ENCODE measurements around the gene DDX5. TPM values are rescaled to one million over a fixed set of nuclear protein-coding genes. Genes with fewer than 3 reads are reported as not detected.

The DDX5 gene
- total RNA-seq, 1 donor from 2014 or later: 925 TPM

DNA sequence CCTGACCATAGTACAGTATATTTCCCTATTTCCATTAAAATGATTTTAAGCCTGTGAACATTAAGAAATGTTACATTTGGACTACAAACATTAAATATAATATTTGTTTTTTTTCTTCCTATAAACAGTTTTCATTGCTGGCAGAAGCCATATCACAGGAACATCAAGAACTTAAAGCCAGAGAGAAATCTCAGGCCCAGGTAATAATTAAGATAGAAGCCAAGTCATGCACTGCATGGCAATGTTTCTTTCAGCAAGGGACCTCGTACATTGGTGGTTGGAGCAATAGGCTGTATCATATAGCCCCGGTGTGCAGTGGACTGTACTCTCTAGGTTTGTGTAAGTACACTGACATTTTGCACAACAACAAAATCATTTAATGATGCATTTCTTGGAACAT is 30.8 kb upstream of the DDX5 start:
- H3K36me3 Mint-ChIP-seq: peaks cover 37% of the 10 kb centered on the region
- TF ChIP-seq, protein P1, sequence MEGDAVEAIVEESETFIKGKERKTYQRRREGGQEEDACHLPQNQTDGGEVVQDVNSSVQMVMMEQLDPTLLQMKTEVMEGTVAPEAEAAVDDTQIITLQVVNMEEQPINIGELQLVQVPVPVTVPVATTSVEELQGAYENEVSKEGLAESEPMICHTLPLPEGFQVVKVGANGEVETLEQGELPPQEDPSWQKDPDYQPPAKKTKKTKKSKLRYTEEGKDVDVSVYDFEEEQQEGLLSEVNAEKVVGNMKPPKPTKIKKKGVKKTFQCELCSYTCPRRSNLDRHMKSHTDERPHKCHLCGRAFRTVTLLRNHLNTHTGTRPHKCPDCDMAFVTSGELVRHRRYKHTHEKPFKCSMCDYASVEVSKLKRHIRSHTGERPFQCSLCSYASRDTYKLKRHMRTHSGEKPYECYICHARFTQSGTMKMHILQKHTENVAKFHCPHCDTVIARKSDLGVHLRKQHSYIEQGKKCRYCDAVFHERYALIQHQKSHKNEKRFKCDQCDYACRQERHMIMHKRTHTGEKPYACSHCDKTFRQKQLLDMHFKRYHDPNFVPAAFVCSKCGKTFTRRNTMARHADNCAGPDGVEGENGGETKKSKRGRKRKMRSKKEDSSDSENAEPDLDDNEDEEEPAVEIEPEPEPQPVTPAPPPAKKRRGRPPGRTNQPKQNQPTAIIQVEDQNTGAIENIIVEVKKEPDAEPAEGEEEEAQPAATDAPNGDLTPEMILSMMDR (IDR thresholded peaks at IDR 0.05; ENCODE audit: unreplicated experiment): no peak
- H3K4me3 Mint-ChIP-seq: no peak overlapping the region
- H3K9me3 Mint-ChIP-seq: no peaks in the 10 kb centered on the region
- H3K27me3 Mint-ChIP-seq (ENCODE audit: low read depth): no peaks in the 10 kb centered on the region
- H3K4me1 Mint-ChIP-seq: no peaks in the 10 kb centered on the region
- H3K27ac Mint-ChIP-seq: no peak overlapping the region
- DNase-seq (ENCODE audit: low spot score in 2 of 2, unreplicated experiment in 2 of 2): no peak

DNA sequence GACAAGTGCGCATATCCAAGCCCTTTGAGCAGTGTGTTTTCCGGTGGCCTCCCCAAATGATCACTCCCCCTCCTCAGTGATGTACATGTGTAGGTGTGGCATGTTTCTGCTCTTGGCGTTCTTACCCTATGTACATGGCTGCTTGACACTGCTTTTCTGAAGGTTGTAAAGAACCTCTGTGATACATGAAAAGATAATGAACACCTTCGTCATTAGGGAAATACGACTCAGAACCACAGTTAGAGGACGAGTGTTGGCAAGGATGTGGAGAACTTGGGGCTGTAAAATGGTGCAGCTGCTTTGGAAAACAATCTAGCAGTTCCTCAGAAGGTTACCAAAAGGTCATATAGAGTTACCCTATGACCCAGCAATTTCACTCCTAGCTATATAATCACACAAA is 29.3 kb upstream of the DDX5 start:
- Mint-ChIP-seq H3K27me3 (ENCODE audit: low read depth) (no peaks in the 10 kb centered on the region), H3K36me3 (peaks cover 44% of the 10 kb centered on the region), H3K27ac (no peak overlapping the region), H3K9me3 (no peaks in the 10 kb centered on the region), H3K4me1 (no peaks in the 10 kb centered on the region), H3K4me3 (no peak overlapping the region)
- DNase-seq (ENCODE audit: low spot score in 2 of 2, unreplicated experiment in 2 of 2): no peak
- TF ChIP-seq, protein P1 (IDR thresholded peaks at IDR 0.05; ENCODE audit: unreplicated experiment): no peak

DNA sequence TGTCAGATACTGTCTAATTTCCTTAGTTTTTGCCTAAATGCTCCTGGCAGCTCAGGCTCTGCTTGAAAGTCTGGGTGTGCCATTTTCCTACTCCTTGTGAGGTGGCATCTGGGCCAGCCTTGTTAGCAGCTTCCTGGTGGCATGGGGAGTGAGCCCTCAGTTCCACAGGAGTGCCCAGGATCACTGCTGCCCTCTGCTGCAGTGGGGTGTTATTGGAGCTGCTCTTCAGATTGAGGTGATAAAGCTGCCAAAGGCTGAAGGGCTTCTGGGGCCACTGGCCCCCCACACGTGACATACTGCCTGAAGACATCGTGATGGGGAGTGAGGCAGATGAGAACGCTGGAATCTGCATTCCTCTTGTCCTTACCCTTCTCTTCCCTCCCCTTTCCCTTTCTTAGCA is 28.1 kb upstream of the DDX5 start:
- no peaks in the 10 kb centered on the region for H3K9me3 Mint-ChIP-seq
- H3K4me1 Mint-ChIP-seq: no peaks in the 10 kb centered on the region
- no peak overlapping the region for H3K4me3 Mint-ChIP-seq
- peaks cover 51% of the 10 kb centered on the region for H3K36me3 Mint-ChIP-seq
- no peak for DNase-seq (ENCODE audit: low spot score in 2 of 2, unreplicated experiment in 2 of 2)
- H3K27ac Mint-ChIP-seq: no peak overlapping the region
- TF ChIP-seq, protein P1 (IDR thresholded peaks at IDR 0.05; ENCODE audit: unreplicated experiment): no peak
- no peaks in the 10 kb centered on the region for H3K27me3 Mint-ChIP-seq (ENCODE audit: low read depth)

DNA sequence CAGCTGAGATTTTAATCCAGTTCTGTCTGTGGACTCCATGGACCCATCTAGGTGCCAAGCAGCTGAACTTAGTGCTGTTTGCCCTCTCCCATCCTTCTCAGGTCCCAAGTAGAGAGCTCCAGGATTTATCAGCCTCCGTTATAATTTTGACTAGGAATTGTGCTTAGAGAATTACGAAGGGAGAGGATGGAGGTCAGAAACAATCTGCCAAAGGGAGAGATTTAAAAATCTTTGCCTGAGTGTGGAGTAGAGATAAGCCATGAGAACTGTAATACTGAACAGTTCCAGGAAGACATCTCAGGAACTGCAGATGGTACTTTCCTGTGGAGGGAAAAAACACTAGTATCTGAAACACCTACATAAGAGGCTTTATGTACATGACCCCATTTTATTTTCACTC is 27.7 kb upstream of the DDX5 start:
- Mint-ChIP-seq H3K27me3 (ENCODE audit: low read depth) (no peaks in the 10 kb centered on the region), H3K36me3 (peaks cover 53% of the 10 kb centered on the region), H3K27ac (no peak overlapping the region), H3K4me3 (no peak overlapping the region), H3K9me3 (no peaks in the 10 kb centered on the region), H3K4me1 (no peaks in the 10 kb centered on the region)
- DNase-seq (ENCODE audit: low spot score in 2 of 2, unreplicated experiment in 2 of 2): no peak
- TF ChIP-seq, protein P1 (IDR thresholded peaks at IDR 0.05; ENCODE audit: unreplicated experiment): no peak

DNA sequence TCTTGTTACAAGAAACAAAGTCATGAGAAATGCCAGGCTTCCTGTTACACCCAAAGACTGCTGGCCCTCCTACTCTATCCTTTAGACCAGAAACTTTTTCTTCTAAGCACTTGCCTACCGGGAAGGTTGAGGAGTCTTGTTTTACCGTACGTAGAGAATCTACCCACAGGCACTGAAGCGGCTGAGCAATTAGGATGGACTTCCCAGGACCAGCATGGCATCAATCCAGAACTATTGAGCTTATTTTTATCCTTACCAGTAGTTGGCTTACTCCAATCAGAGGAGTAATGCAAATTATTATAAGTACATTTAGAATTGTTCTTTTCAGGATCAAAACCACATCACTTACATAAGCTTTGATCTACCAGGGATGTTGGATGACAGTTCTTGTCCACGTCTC is 26.3 kb upstream of the DDX5 start:
- no peak for DNase-seq (ENCODE audit: low spot score in 2 of 2, unreplicated experiment in 2 of 2)
- Mint-ChIP-seq H3K27me3 (ENCODE audit: low read depth) (no peaks in the 10 kb centered on the region), H3K4me3 (no peak overlapping the region), H3K9me3 (no peaks in the 10 kb centered on the region), H3K36me3 (peaks cover 48% of the 10 kb centered on the region), H3K4me1 (no peaks in the 10 kb centered on the region), H3K27ac (no peak overlapping the region)
- TF ChIP-seq, protein P1 (IDR thresholded peaks at IDR 0.05; ENCODE audit: unreplicated experiment): no peak

DNA sequence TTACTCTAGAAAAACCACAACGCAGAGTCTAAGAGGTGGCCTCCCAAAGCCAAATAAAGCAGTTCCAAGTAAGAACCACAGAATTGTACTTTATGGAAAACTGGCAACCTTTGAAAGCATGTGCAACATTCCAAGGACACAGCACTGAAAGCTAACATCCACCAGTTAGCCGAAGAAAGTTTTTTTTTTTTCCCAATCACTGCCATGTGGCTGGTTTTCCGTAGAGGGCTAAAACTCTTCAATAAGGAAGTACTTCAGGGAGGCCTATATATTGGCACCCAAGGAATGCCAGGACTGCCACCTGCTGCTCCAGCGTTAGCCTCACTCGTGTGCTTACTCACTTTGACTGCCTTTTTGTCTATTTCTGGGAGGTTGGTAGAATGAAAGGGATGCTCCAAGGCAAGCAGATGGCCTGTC is 25.9 kb upstream of the DDX5 start:
- no peak overlapping the region for H3K27ac Mint-ChIP-seq
- TF ChIP-seq, protein P1 (IDR thresholded peaks at IDR 0.05; ENCODE audit: unreplicated experiment): no peak
- DNase-seq (ENCODE audit: low spot score in 2 of 2, unreplicated experiment in 2 of 2): no peak

More for the DNA sequence above, 25.9 kb upstream of the DDX5 start:
- no peak overlapping the region for H3K4me3 Mint-ChIP-seq
- H3K4me1 Mint-ChIP-seq: no peaks in the 10 kb centered on the region
- H3K27me3 Mint-ChIP-seq (ENCODE audit: low read depth): no peaks in the 10 kb centered on the region
- no peaks in the 10 kb centered on the region for H3K9me3 Mint-ChIP-seq
- peaks cover 46% of the 10 kb centered on the region for H3K36me3 Mint-ChIP-seq

All from mesothelial cell of epicardium (in vitro differentiated cells).